Natural killer cell (primary cell): Measurements from ENCODE around the gene GALR2. TPM values are rescaled to one million over a fixed set of nuclear protein-coding genes. Genes with fewer than 3 reads are reported as not detected.

Experiments
- ATAC-seq, 3 donors: fragments of 150-1000 bp in 2 of 3; fragments of 200-7000 bp in 1 of 3; cut with Tn5 transposase; 1 replicate in 1 of 3; 2 replicates in 2 of 3; pipeline ENCODE4 v1.10.0; 2021; ENCODE audit warnings: mild to moderate bottlenecking in 2 of 3, moderate library complexity in 2 of 3
- DNase-seq, 2 donors: peaks; one replicate each; pipeline versions ENCODE4 v3.0.0 to v3.0.0-alpha.2; 2013 to 2021; ENCODE audit warnings: mixed read lengths in 1 of 2
- H3K27ac ChIP-seq: one replicate; pipeline ENCODE4 v1.5.1; 2013; ENCODE audit warnings: mild to moderate bottlenecking, low read length
- H3K27me3 ChIP-seq: one replicate; pipeline ENCODE4 v1.6.1; 2013; ENCODE audit warnings: low read length; ENCODE audit not compliant: control insufficient read depth, insufficient read depth
- H3K36me3 ChIP-seq: one replicate; pipeline ENCODE4 v1.6.1; 2013; ENCODE audit warnings: low read length; ENCODE audit not compliant: control insufficient read depth, insufficient read depth
- H3K4me1 ChIP-seq: one replicate; pipeline ENCODE4 v1.6.1; 2013; ENCODE audit warnings: low read length; ENCODE audit not compliant: control insufficient read depth, insufficient read depth
- H3K4me3 ChIP-seq: one replicate; pipeline ENCODE4 v1.5.1; 2013; ENCODE audit warnings: low read length
- H3K9me3 ChIP-seq: one replicate; pipeline ENCODE4 v1.6.1; 2013; ENCODE audit warnings: low read length; ENCODE audit not compliant: control insufficient read depth, insufficient read depth
- H3K27ac Mint-ChIP-seq, 2 donors: one replicate each; pipeline ENCODE4 v1.8.0; 2022; ENCODE audit warnings: mild to moderate bottlenecking in 2 of 2, mixed read lengths in 2 of 2, moderate library complexity in 1 of 2
- H3K27me3 Mint-ChIP-seq, 2 donors: one replicate each; pipeline ENCODE4 v1.8.0; 2022; ENCODE audit warnings: low read depth in 2 of 2, mixed read lengths in 2 of 2
- H3K36me3 Mint-ChIP-seq: one replicate; pipeline ENCODE4 v1.8.0; 2022; ENCODE audit warnings: mixed read lengths
- H3K4me1 Mint-ChIP-seq, 2 donors: one replicate each; pipeline ENCODE4 v1.8.0; 2022; ENCODE audit warnings: mixed read lengths in 2 of 2
- H3K4me3 Mint-ChIP-seq: one replicate; pipeline ENCODE4 v1.8.0; 2022; ENCODE audit warnings: mild to moderate bottlenecking, moderate library complexity, mixed read lengths
- H3K9me3 Mint-ChIP-seq, 2 donors: one replicate each; pipeline ENCODE4 v1.8.0; 2022; ENCODE audit warnings: mixed read lengths in 2 of 2
- CTCF ChIP-seq: fragments of 200-600 bp; IDR thresholded peaks from one replicate; pipeline ENCODE4 v1.8.0; 2022; ENCODE audit warnings: antibody characterized with exemption
- WGBS: methylation state at CpG from one replicate; pipeline ENCODE4 v1.1.7; 2013; ENCODE audit warnings: missing lambda C conversion rate; ENCODE audit not compliant: insufficient coverage; 5-methylcytosine and 5-hydroxymethylcytosine counted together
- intact Hi-C: fragments of 100-400 bp; cut with micrococcal nuclease; formaldehyde crosslinking; loops from one replicate; pipeline ENCODE4 v1.14.2; 2022
- total RNA-seq, 4 donors: library from RNA; stranded (reverse); fragments of 120-200 nt in 1 of 4; gene quantifications; one replicate each; pipeline versions ENCODE4 v1.2.3 to v1.2.4, GENCODE V29; 2013 to 2022

Gene GALR2
- total RNA-seq, 3 donors from 2014 or later (not counting 1 experiment from before 2014, with no cell fraction given) = 0.27 to 0.53 TPM; not detected in 1

- no peak for TF ChIP-seq CTCF
- Histone ChIP-seq H3K4me3 (no peak overlapping the region), H3K36me3 (peaks cover 64% of the 10 kb centered on the region), H3K4me1 (peaks cover 11% of the 10 kb centered on the region), H3K27me3 (no peaks in the 10 kb centered on the region), H3K9me3 (no peaks in the 10 kb centered on the region), H3K27ac (no peak overlapping the region)
- intact Hi-C loops = no loop called here
- H3K9me3 Mint-ChIP-seq = no peaks in the 10 kb centered on the region
- WGBS = 98% methylated on average over 19 of the region's 19 CpGs
- no peaks in the 10 kb centered on the region for H3K27me3 Mint-ChIP-seq
- ATAC-seq (no peak), DNase-seq (no peak)
- H3K4me1 Mint-ChIP-seq = peaks cover 9 to 18% of the 10 kb centered on the region in 2 donors
- no peak overlapping the region for H3K27ac Mint-ChIP-seq
- H3K4me3 Mint-ChIP-seq = no peak overlapping the region
- peaks cover 7% of the 10 kb centered on the region for H3K36me3 Mint-ChIP-seq
Measured at GRCh38 chr17:76097716-76098295, 23.2 kb downstream of the GALR2 start.

- Mint-ChIP-seq H3K36me3 (peaks cover 7% of the 10 kb centered on the region), H3K4me3 (peak overlapping the region; percentile 96), H3K27ac (peak overlapping the region; percentile 87 to 96), H3K4me1 (peaks cover 17 to 25% of the 10 kb centered on the region in 2 donors), H3K9me3 (no peaks in the 10 kb centered on the region), H3K27me3 (no peaks in the 10 kb centered on the region)
- no peak for TF ChIP-seq CTCF
- Histone ChIP-seq H3K4me3 (peak overlapping the region; percentile 59), H3K36me3 (peaks cover 19% of the 10 kb centered on the region), H3K4me1 (peaks cover 25% of the 10 kb centered on the region), H3K27ac (peak overlapping the region; percentile 68), H3K9me3 (no peaks in the 10 kb centered on the region), H3K27me3 (no peaks in the 10 kb centered on the region)
- intact Hi-C loops = no loop called here
- no peak for DNase-seq
- no peak for ATAC-seq
- WGBS = 9% methylated on average over 4 of the region's 4 CpGs
Measured at GRCh38 chr17:76102944-76103273, 28.3 kb downstream of the GALR2 start.

GRCh38 chr17:76103274-76104139 lies 28.9 kb downstream of the GALR2 start, which contains the start of gene EXOC7:
Gene EXOC7 (minus strand): TSS chr17:76103787. CDS start chr17:76103692, 95 bp downstream.
- no peaks in the 10 kb centered on the region for H3K27me3 Mint-ChIP-seq
- Histone ChIP-seq H3K27ac (peak within 1 kb of the TSS; percentile 68), H3K27me3 (no peaks in the 10 kb centered on the region)

More at GRCh38 chr17:76103274-76104139, 28.9 kb downstream of the GALR2 start, which contains the start of gene EXOC7:
- ATAC-seq (peak; percentile 95 to 96 (median 96)), DNase-seq (peak; percentile 94 to 99)
- no peaks in the 10 kb centered on the region for H3K9me3 ChIP-seq
- Mint-ChIP-seq H3K36me3 (peaks cover 7% of the 10 kb centered on the region), H3K4me1 (peaks cover 17 to 25% of the 10 kb centered on the region in 2 donors), H3K9me3 (no peaks in the 10 kb centered on the region), H3K4me3 (peak within 1 kb of the TSS; percentile 96), H3K27ac (peak within 1 kb of the TSS; percentile 87 to 96)
- intact Hi-C loops = no loop called here
- peaks cover 25% of the 10 kb centered on the region for H3K4me1 ChIP-seq
- 5% methylated on average over 55 of the region's 55 CpGs for WGBS
- H3K4me3 ChIP-seq = peak within 1 kb of the TSS; percentile 59
- H3K36me3 ChIP-seq = peaks cover 19% of the 10 kb centered on the region
- peak; percentile 20 for TF ChIP-seq CTCF
